HEK293 (cell line): Measurements from ENCODE around the gene CHD5.
"Not testable (repeated sequence)": the region's sequence is repeated elsewhere in the genome, so short reads cannot be mapped to it uniquely, and the experiment has no call there.

Experiments
- CTCF ChIA-PET: fragments of 350-600 bp; formaldehyde crosslinking; extraction: SDS; loops from one replicate; lab custom pipeline; 2021; ENCODE audit warnings: antibody characterized with exemption; lab: Yijun Ruan, JAX
- POLR2A ChIA-PET: fragments of 300-600 bp; formaldehyde crosslinking; extraction: SDS; loops from one replicate; lab custom pipeline; 2020; ENCODE audit warnings: antibody characterized with exemption, inconsistent platforms; lab: Yijun Ruan, JAX
- H3K27ac ChIP-seq: fragments of 200-500 bp; sonication (Bioruptor generic); 2 replicates; pipeline ENCODE4 v1.5.1; 2014; ENCODE audit warnings: low read depth, low read length, control low read depth, inconsistent platforms; ENCODE audit errors: extremely low read depth
- H3K36me3 ChIP-seq, 2 experiments: fragments of 200-500 bp in 1 of 2; sonication (Bioruptor generic) in 1 of 2; 1 replicate in 1 of 2; 2 replicates in 1 of 2; pipeline ENCODE4 v1.5.1; 2014 to 2017; ENCODE audit warnings: inconsistent platforms in 2 of 2, low read length in 2 of 2; ENCODE audit not compliant: control insufficient read depth in 2 of 2, insufficient read depth in 1 of 2
- H3K4me1 ChIP-seq: fragments of 200-500 bp; sonication (Bioruptor generic); 2 replicates; pipeline ENCODE4 v1.5.1; 2014; ENCODE audit warnings: mild to moderate bottlenecking, low read length, inconsistent platforms; ENCODE audit not compliant: control insufficient read depth, insufficient read depth
- H3K4me3 ChIP-seq: 2 replicates; pipeline ENCODE4 v1.5.1; 2011; ENCODE audit warnings: low read depth, mild to moderate bottlenecking, control low read depth, low read length, moderate library complexity
- H3K9me3 ChIP-seq: fragments of 200-500 bp; sonication (Bioruptor generic); 2 replicates; pipeline ENCODE4 v1.5.1; 2014; ENCODE audit warnings: low read depth, low read length, inconsistent platforms; ENCODE audit not compliant: control insufficient read depth, insufficient read depth
- KLF1 ChIP-seq: fragments of 450-650 bp; formaldehyde crosslinking; IDR thresholded peaks from 2 replicates; pipeline ENCODE4 v1.5.1; 2016; ENCODE audit warnings: missing biosample characterization, missing genetic modification characterization
- KLF10 ChIP-seq: fragments of 450-650 bp; IDR thresholded peaks from 2 replicates; pipeline ENCODE4 v1.5.1; 2018; ENCODE audit warnings: missing biosample characterization, mild to moderate bottlenecking, missing genetic modification characterization
- KLF16 ChIP-seq: fragments of 450-650 bp; formaldehyde crosslinking; IDR thresholded peaks from 2 replicates; pipeline ENCODE4 v1.5.1; 2017; ENCODE audit warnings: missing biosample characterization, missing genetic modification characterization
- KLF17 ChIP-seq: fragments of 450-650 bp; formaldehyde crosslinking; IDR thresholded peaks from 2 replicates; pipeline ENCODE4 v1.5.1; 2016; ENCODE audit warnings: missing biosample characterization, missing genetic modification characterization
- KLF7 ChIP-seq: fragments of 450-650 bp; formaldehyde crosslinking; IDR thresholded peaks from 2 replicates; pipeline ENCODE4 v1.5.1; 2016; ENCODE audit warnings: missing biosample characterization, missing genetic modification characterization, borderline replicate concordance
- KLF8 ChIP-seq: fragments of 450-650 bp; formaldehyde crosslinking; IDR thresholded peaks from 2 replicates; pipeline ENCODE4 v1.5.1; 2016; ENCODE audit warnings: missing biosample characterization, missing genetic modification characterization
- KLF9 ChIP-seq: fragments of 450-650 bp; formaldehyde crosslinking; IDR thresholded peaks from 2 replicates; pipeline ENCODE4 v1.5.1; 2016; ENCODE audit warnings: missing biosample characterization, missing genetic modification characterization, low read depth
- SP3 ChIP-seq: fragments of 450-650 bp; formaldehyde crosslinking; IDR thresholded peaks from 2 replicates; pipeline ENCODE4 v1.5.1; 2016; ENCODE audit warnings: missing biosample characterization, missing genetic modification characterization
- YY2 ChIP-seq: fragments of 450-650 bp; formaldehyde crosslinking; IDR thresholded peaks from 2 replicates; pipeline ENCODE4 v1.5.1; 2016; ENCODE audit warnings: missing biosample characterization, missing genetic modification characterization
- ZBTB8A ChIP-seq: fragments of 450-650 bp; formaldehyde crosslinking; IDR thresholded peaks from 2 replicates; pipeline ENCODE4 v1.5.1; 2016; ENCODE audit warnings: missing biosample characterization, missing genetic modification characterization
- ZNF132 ChIP-seq: fragments of 450-650 bp; formaldehyde crosslinking; IDR thresholded peaks from 2 replicates; pipeline ENCODE4 v1.5.1; 2017; ENCODE audit warnings: missing biosample characterization, missing genetic modification characterization, borderline replicate concordance
- ZNF221 ChIP-seq: fragments of 450-650 bp; formaldehyde crosslinking; IDR thresholded peaks from 2 replicates; pipeline ENCODE4 v1.5.1; 2017; ENCODE audit warnings: missing biosample characterization, missing genetic modification characterization, borderline replicate concordance
- ZNF23 ChIP-seq: fragments of 450-650 bp; formaldehyde crosslinking; IDR thresholded peaks from 2 replicates; pipeline ENCODE4 v1.5.1; 2016; ENCODE audit warnings: missing biosample characterization, missing genetic modification characterization, borderline replicate concordance
- ZNF24 ChIP-seq: fragments of 450-650 bp; formaldehyde crosslinking; IDR thresholded peaks from 2 replicates; pipeline ENCODE4 v1.5.1; 2016; ENCODE audit warnings: missing biosample characterization, missing genetic modification characterization
- ZNF266 ChIP-seq: fragments of 450-650 bp; formaldehyde crosslinking; IDR thresholded peaks from 2 replicates; pipeline ENCODE4 v1.5.1; 2016; ENCODE audit warnings: missing biosample characterization, missing genetic modification characterization, low read depth
- ZNF311 ChIP-seq: fragments of 450-650 bp; formaldehyde crosslinking; IDR thresholded peaks from 2 replicates; pipeline ENCODE4 v1.5.1; 2017; ENCODE audit warnings: missing biosample characterization, missing genetic modification characterization, borderline replicate concordance
- ZNF518A ChIP-seq: fragments of 450-650 bp; formaldehyde crosslinking; conservative IDR thresholded peaks from 2 replicates; pipeline ENCODE4 v1.5.1; 2016; ENCODE audit warnings: low read depth, missing biosample characterization, missing genetic modification characterization

The CHD5 gene

GRCh38 chr1:6077061-6077460 lies 103.1 kb downstream of the CHD5 start:
- H3K9me3 ChIP-seq, H3K4me1 ChIP-seq, H3K27ac ChIP-seq, POLR2A ChIA-PET, H3K4me3 ChIP-seq, H3K36me3 ChIP-seq, CTCF ChIA-PET: not testable (repeated sequence)

- H3K9me3 ChIP-seq: no peaks in the 10 kb centered on the region
- TF ChIP-seq ZNF518A (0 out of 2 replicates have a peak, but pooled peaks have one; percentile 31), KLF1 (tag by site-specific recombination) (peak; percentile 82), KLF10 (tag by site-specific recombination) (peak; percentile 79), KLF16 (tag by site-specific recombination) (0 out of 2 replicates have a peak, but pooled peaks have one; percentile 35), ZNF23 (no peak), ZNF311 (tag by site-specific recombination) (no peak), KLF17 (tag by site-specific recombination) (0 out of 2 replicates have a peak, but pooled peaks have one; percentile 25), YY2 (tag by site-specific recombination) (no peak), SP3 (tag by site-specific recombination) (peak; percentile 48; the same call in 1 of the 2 replicates), ZNF266 (tag by site-specific recombination) (no peak), ZNF221 (no peak), ZNF132 (tag by site-specific recombination) (no peak), ZNF24 (tag by site-specific recombination) (no peak), KLF9 (tag by site-specific recombination) (peak; percentile 85), KLF8 (tag by site-specific recombination) (peak; percentile 60; the same call in 1 of the 2 replicates), ZBTB8A (tag by site-specific recombination) (no peak), KLF7 (peak; percentile 98)
- POLR2A ChIA-PET: no interaction called here
- no peak overlapping the region for H3K4me3 ChIP-seq
- CTCF ChIA-PET: no interaction called here
- no peaks in the 10 kb centered on the region for H3K36me3 ChIP-seq
- H3K4me1 ChIP-seq: no peaks in the 10 kb centered on the region
- no peak overlapping the region for H3K27ac ChIP-seq
Observed at GRCh38 chr1:6075748-6076147, 104.4 kb downstream of the CHD5 start.
